SK-N-SH treated with all-trans-retinoic acid at 6 μM for 48 hours (cell line): ENCODE data around the gene SEMA3F.

Experiments
- ARNTL ChIP-seq: fragments of 450-650 bp; formaldehyde crosslinking; IDR thresholded peaks from 2 replicates; pipeline ENCODE4 v1.5.0; 2020; ENCODE audit warnings: low read depth, mild to moderate bottlenecking, moderate library complexity, borderline replicate concordance
- CREB5 ChIP-seq: fragments of 250-450 bp; sonication (Bioruptor Pico); IDR thresholded peaks from 2 replicates; pipeline ENCODE4 v1.5.1; 2020; ENCODE audit warnings: low read depth, mild to moderate bottlenecking, moderate library complexity
- ISL1 ChIP-seq: fragments of 250-450 bp; sonication (Bioruptor Pico); IDR thresholded peaks from 2 replicates; pipeline ENCODE4 v2.1.2; 2022; ENCODE audit warnings: mild to moderate bottlenecking, moderate library complexity
- ZFP30 ChIP-seq: fragments of 450-650 bp; formaldehyde crosslinking; IDR thresholded peaks from 2 replicates; pipeline ENCODE4 v1.5.0; 2022; ENCODE audit warnings: mild to moderate bottlenecking, moderate library complexity
- ZNF8 ChIP-seq: fragments of 450-650 bp; formaldehyde crosslinking; IDR thresholded peaks from 2 replicates; pipeline ENCODE4 v1.5.0; 2020; ENCODE audit warnings: mild to moderate bottlenecking, moderate library complexity

GRCh38 chr3:50214824-50215223 is 59.7 kb downstream of the SEMA3F start:
- TF ChIP-seq CREB5 (no peak), ISL1 (CRISPR knock-in tag) (no peak), ARNTL (no peak), ZFP30 (CRISPR knock-in tag) (no peak), ZNF8 (CRISPR knock-in tag) (no peak)
